GM19025 (cell line): ENCODE data around the gene GALNT14.

Source experiments
- ATAC-seq: cut with Tn5 transposase; IDR thresholded peaks from one replicate; pipeline ENCODE4 v1.9.1; 2021; ENCODE audit warnings: mild to moderate bottlenecking, low read depth, moderate library complexity; ENCODE audit not compliant: unreplicated experiment

GALNT14 gene

GRCh38 chr2:31058096-31059035 is 79.9 kb downstream of the GALNT14 start:
- ATAC-seq: no peak

GRCh38 chr2:31057691-31058090 is 80.5 kb downstream of the GALNT14 start:
- no peak for ATAC-seq

GRCh38 chr2:31055938-31056337 is 82.3 kb downstream of the GALNT14 start:
- no peak for ATAC-seq

GRCh38 chr2:31054842-31055388 is 83.3 kb downstream of the GALNT14 start:
- no peak for ATAC-seq

GRCh38 chr2:31053929-31054782 is 84.1 kb downstream of the GALNT14 start:
- no peak for ATAC-seq

GRCh38 chr2:31052284-31052683 is 86.0 kb downstream of the GALNT14 start:
- ATAC-seq: no peak

GRCh38 chr2:31051258-31052140 is 86.7 kb downstream of the GALNT14 start:
- no peak for ATAC-seq

GRCh38 chr2:31049916-31050588 is 88.2 kb downstream of the GALNT14 start:
- ATAC-seq: no peak

- no peak for ATAC-seq
Observed at GRCh38 chr2:31049264-31049663, 89.0 kb downstream of the GALNT14 start.

GRCh38 chr2:31047599-31047998 is 90.6 kb downstream of the GALNT14 start:
- ATAC-seq: no peak

GRCh38 chr2:31038385-31038784 is 99.9 kb downstream of the GALNT14 start:
- ATAC-seq: no peak

- ATAC-seq: no peak
Observed at GRCh38 chr2:31037058-31037457, 101.2 kb downstream of the GALNT14 start.

- ATAC-seq: no peak
Observed at GRCh38 chr2:31033032-31033431, 105.2 kb downstream of the GALNT14 start.

GRCh38 chr2:31032475-31032874 is 105.8 kb downstream of the GALNT14 start:
- ATAC-seq: no peak

GRCh38 chr2:31031132-31031706 is 107.0 kb downstream of the GALNT14 start:
- no peak for ATAC-seq

GRCh38 chr2:31028417-31028816 is 109.8 kb downstream of the GALNT14 start:
- ATAC-seq: no peak

- no peak for ATAC-seq
Observed at GRCh38 chr2:31027549-31027948, 110.7 kb downstream of the GALNT14 start.

- no peak for ATAC-seq
Observed at GRCh38 chr2:31023541-31023940, 114.7 kb downstream of the GALNT14 start.

GRCh38 chr2:31020713-31021112 is 117.5 kb downstream of the GALNT14 start:
- no peak for ATAC-seq
